ENCODE results near the gene ESYT2.
"Not testable (repeated sequence)": the region's sequence is repeated elsewhere in the genome, so short reads cannot be mapped to it uniquely, and the experiment has no call there.

ESYT2 gene, protein sequence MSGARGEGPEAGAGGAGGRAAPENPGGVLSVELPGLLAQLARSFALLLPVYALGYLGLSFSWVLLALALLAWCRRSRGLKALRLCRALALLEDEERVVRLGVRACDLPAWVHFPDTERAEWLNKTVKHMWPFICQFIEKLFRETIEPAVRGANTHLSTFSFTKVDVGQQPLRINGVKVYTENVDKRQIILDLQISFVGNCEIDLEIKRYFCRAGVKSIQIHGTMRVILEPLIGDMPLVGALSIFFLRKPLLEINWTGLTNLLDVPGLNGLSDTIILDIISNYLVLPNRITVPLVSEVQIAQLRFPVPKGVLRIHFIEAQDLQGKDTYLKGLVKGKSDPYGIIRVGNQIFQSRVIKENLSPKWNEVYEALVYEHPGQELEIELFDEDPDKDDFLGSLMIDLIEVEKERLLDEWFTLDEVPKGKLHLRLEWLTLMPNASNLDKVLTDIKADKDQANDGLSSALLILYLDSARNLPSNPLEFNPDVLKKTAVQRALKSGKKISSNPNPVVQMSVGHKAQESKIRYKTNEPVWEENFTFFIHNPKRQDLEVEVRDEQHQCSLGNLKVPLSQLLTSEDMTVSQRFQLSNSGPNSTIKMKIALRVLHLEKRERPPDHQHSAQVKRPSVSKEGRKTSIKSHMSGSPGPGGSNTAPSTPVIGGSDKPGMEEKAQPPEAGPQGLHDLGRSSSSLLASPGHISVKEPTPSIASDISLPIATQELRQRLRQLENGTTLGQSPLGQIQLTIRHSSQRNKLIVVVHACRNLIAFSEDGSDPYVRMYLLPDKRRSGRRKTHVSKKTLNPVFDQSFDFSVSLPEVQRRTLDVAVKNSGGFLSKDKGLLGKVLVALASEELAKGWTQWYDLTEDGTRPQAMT

DNA sequence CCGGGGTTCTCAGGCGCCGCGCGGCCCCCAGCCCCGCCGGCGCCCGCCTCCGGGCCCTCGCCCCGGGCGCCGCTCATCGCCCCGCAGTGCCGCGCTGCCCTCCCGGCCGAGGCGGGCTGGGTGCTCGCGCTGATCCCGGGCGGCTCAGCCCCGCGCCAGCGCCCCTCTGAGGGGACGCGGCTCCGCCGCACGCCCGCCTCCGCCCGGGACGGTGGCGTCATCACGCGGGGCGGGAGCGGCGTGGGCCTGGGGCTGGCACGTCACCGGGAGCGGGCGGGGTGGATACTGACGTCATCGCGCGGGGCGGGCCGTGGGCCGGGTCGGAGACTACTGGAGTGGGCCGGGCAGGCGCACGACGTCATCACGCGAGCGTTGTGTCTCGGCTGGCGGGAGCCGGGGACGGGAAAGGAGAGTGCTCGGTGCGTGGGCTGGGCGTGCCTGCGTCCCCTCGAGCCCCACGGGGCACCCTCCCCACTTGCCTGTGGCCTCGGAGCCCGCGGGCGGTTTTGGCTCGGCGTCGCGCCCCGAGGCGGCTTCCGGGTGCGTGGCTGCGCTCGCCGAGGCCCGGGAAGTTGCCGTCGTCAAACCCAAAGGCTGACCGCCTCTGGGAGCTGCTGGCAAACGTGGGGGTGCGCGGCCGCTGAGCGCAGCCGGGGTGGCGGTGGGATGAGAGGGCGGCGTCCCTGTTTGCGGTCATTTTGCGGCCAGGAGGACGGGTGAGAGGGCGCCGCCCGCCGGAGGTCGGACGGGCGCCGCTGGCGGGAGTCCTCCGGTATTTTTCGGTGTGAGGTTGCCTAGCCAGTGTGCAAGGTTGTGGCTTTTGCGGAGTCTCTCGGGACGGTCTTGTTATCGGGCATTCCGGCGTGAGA is at the start of gene ESYT2:
ESYT2 (minus strand) TSS at position 168 of the 869 bp plus-strand sequence; CDS start at position 77, 91 bp downstream.
- peak; percentile 100 for DNase-seq (ENCODE audit: low read depth)

DNA sequence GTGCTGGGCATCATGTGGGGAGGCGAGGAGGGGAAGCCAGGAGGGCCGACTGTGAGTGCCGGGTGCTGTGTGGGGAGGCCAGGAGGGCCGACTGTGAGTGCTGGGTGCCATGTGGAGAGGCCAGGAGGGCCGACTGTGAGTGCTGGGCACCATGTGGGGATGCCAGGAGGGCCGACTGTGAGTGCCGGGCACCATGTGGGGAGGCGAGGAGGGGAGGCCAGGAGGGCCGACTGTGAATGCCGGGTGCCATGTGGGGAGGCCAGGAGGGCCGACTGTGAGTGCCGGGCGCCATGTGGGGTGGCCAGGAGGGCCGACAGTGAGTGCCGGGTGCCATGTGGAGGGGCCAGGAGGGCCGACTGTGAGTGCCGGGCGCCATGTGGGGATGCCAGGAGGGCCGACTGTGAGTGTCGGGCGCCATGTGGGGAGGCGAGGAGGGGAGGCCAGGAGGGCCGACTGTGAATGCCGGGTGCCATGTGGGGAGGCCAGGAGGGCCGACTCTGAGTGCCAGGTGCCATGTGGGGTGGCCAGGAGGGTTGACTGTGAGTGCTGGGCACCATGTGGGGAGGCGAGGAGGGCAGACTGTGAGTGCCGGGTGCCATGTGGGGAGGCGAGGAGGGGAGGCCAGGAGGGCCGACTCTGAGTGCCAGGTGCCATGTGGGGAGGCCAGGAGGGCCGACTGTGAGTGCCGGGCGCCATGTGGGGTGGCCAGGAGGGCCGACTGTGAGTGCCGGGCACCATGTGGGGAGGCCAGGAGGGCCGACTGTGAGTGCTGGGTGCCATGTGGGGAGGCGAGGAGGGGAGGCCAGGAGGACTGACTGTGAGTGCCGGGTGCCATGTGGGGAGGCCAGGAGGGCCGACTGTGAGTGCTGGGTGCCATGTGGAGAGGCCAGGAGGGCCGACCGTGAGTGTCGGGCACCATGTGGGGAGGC is 49.1 kb upstream of the ESYT2 start:
- not testable (repeated sequence) for DNase-seq (ENCODE audit: low read depth)

DNA sequence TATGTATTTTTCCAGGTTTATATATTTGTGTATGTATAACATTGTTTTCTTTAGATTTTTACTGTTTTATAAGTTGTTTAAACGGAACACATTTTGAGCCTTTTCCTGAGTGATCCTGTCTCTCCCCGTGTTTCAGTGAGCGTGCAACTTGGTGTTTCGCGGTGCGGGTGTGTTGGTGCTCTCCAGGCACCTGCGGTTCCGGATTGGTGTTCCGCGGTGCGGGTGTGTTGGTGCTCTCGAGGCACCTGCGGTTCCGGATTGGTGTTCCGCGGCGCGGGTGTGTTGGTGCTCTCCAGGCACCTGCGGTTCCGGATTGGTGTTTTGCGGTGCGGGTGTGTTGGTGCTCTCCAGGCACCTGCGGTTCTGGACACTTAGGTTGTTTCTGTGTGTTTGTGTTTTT is 47.7 kb upstream of the ESYT2 start:
- DNase-seq (ENCODE audit: low read depth), result no peak

DNA sequence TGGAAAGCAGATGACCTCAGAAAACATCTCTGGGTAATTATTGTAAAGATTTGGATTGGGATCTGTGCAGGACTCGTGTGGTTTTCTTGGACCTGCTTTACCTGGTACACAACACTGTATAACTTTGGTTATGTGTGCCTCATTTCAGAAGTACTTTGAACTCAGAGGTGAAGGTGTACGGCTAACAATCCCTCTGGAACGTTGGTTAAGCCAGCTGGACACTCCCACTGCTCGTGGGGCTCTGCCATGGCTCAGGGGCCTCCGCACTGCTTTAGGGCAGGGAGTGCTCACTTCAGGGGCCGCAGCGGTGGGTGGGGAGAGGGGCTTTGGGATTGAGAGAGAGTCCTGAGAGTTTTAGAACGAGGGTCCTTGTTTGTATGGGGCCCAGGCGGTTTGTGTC is 40.6 kb upstream of the ESYT2 start:
- no peak for DNase-seq (ENCODE audit: low read depth)

DNA sequence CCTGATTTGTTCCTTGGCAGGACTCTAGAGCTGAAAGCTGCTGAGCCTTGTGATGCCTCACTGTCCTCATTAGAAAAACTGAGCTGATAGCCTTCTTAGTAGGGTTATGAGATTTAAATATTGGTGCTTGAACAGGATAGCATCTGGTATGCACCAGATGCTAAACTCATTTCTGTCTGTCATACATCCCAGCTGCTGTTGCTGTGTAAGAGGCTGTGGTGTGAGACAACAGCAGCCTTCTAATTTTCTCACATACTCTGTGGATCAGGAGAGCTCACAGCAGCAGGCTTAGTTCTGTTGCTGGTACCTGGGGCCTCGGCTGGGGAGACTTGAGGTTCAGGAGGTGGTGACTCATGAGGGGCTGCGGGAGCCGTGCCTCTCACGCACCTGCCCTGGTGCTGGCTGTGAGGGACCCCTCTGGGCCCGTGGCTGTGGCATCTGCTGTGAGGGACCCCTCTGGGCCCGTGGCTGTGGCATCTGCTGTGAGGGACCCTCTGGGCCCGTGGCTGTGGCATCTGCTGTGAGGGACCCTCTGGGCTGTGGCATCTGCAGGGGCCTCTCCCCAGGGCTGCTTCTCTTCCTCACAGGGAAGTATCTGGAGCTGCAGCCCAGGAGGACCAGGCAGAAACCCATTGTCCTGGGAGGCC is 39.6 kb upstream of the ESYT2 start:
- no peak for DNase-seq (ENCODE audit: low read depth)

DNA sequence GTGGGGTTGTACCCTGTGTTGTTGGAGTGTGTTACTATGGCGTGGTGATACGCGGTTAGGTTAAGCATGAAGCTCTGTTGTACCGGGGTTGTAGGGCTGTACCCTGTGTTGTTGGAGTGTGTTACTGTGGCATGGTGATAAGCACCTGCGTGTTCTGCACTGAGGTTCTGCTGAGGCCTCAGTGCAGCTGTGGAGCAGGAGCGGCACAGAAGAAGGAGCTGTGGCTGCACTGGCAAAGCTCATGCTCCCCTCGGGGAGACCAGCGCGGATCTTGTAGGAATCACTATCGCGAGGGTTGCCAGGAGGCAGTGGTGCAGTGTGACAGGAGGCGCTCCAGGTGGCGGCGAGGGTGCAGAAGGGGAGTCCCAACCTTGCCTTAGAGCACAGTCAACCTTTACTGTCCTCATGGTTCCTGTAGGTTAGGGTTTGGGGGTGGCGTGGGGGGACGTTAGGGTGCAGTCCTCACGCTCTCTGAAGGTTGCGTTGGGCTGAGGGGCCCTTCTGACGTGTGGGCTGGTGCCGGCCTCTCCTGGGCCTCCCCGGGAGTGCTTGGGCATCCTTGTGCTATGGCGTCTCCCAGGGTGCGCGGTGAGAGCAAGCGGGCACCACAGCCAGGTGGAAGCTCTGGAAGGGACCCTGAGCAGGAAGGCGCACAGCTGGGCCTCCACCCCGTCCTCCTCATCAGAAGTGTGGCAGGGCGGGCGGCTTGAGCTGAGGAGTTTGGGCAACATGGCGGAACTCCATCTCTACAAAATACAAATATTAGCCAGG is 38.1 kb upstream of the ESYT2 start:
- no peak for DNase-seq (ENCODE audit: low read depth)

DNA sequence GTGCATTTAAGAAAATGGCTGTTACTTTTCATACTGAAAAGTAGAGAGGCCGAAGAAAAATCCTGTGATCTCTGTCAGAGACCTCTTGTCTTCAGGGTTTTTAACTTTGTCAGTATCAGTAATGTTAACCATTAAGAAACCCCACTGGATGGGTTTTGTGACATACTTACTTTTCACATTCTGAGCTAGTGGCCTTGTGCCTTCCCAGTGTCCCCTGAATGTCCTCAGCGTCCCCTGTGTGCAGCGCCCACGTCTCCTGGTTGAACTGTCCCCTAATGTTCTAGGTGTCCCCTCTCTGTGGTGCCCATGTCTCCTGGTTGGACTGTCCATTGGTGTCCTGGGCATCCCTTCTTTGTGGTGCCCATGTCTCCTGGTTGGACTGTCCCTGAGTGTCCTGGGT is 36.7 kb upstream of the ESYT2 start:
- DNase-seq (ENCODE audit: low read depth), result no peak

DNA sequence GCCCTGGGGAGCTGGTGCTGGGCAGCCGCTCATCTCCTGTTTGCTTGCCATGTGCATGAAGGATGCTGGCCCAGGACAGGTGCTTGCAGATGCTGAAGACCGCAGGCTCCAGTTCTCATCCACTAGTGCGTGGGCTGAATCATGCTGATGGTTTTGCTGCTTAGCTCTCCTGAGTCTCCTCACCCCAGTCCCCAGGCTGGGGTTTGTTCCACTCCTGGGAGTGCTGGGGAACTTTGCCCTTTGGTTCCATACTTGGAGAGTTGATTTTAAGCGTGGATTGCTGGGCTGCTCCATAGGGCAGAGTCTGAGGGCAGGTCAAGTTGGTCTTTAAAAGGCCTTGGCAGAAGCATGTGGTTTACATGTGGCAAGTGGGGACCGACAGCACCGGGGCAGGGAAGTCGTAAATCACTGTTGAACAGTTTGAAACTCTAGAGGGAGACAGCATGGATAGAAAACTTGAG is 36.2 kb upstream of the ESYT2 start:
- no peak for DNase-seq (ENCODE audit: low read depth)

DNA sequence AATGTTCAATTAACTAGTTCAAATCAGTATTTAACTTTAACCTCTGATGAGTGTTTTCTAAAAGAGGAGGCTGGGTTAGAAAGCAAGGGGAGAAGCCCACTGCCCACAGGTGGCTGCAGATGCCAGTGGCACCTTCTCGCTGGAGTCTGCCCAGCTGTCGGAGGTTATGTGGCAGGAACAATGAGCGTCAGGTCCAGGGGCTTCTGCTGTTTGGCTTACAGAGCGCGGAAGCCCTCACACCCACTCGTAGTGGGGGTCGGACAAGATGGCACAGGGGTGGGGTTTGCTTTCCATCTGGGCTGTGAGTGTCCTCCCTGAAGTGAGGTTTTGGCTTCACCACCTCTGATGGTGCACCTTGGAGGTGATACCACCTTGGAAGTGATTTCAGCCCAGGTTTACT is 35.5 kb upstream of the ESYT2 start:
- no peak for DNase-seq (ENCODE audit: low read depth)

DNA sequence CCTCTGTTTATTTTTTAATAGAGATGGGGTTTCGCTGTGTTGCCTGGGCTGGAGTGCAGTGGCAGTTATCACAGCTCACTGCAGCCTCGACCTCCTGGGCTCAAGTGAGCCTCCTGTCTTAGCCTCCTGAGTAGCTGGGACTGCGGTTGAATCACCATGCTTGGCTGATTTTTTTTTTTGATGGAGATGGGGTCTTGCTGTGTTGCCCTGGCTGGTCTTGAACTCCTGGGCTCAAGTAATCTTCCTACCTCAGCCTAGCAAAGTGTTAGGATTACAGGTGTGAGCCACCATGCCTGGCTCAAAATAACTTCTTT is 35.2 kb upstream of the ESYT2 start:
- DNase-seq (ENCODE audit: low read depth), result no peak

DNA sequence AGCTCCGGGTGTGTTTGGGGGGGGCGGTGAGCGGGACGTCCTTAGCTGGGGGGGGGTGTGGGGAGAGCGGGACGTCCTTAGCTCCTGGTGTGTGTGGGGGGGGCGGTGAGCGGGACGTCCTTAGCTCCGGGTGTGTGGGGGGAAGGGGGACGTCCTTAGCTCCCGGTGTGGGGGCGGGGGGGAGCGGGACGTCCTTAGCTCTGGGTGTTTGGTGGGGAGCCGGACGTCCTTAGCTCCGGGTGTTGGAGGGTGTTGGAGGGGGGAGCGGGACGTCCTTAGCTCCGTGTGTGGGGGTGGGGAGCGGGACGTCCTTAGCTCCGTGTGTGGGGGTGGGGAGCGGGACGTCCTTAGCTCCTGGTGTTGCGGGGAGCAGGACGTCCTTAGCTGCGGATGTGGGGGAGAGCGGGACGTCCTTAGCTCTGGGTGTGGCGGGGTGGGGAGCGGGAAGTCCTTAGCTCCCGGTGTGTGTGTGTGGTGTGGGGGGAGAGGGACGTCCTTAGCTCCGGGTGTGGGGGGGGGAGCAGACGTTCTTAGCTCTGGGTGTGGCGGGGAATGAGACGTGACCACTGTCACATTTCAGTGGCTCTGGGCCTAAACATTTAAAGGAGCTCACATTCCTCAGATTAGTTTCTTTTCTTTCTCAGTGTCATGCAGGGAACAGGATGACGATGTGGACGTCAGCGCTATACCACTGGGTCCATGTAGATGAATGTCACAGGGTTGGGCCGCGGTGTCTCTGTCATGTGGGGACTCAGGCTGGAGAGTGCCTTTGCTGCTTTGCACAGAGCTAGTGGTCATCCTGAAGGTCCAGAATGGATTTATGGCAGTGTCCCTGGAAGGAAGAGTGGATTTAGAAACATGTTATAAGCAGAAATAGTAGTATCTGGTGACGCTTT is 34.5 kb upstream of the ESYT2 start:
- no peak for DNase-seq (ENCODE audit: low read depth)

DNA sequence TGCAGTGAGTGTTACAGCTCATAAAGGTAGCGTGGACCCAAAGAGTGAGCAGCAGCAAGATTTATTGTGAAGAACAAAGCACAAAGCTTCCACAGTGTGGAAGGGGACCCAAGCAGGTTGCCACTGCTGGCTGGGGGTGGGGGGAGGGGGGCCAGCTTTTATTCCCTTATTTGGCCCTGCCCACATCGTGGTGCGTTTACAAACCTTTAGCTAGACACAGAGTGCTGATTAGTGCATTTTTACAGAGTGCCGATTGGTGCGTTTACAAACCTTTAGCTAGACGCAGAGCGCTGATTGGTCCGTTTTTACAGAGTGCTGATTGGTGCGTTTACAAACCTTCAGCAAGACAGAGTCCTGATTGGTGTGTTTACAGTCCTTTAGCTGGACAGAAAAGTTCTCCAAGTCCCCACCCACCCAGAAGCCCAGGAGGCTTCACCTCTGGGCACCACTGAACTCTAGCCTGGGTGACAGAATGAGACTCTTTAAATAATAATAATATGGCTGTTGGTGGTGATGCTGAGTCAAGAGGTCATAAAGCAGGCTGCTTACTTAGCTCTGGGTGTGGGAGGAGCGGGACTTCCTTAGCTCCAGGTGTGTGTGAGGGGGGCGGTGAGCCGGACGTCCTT is 33.8 kb upstream of the ESYT2 start:
- not testable (repeated sequence) for DNase-seq (ENCODE audit: low read depth)

DNA sequence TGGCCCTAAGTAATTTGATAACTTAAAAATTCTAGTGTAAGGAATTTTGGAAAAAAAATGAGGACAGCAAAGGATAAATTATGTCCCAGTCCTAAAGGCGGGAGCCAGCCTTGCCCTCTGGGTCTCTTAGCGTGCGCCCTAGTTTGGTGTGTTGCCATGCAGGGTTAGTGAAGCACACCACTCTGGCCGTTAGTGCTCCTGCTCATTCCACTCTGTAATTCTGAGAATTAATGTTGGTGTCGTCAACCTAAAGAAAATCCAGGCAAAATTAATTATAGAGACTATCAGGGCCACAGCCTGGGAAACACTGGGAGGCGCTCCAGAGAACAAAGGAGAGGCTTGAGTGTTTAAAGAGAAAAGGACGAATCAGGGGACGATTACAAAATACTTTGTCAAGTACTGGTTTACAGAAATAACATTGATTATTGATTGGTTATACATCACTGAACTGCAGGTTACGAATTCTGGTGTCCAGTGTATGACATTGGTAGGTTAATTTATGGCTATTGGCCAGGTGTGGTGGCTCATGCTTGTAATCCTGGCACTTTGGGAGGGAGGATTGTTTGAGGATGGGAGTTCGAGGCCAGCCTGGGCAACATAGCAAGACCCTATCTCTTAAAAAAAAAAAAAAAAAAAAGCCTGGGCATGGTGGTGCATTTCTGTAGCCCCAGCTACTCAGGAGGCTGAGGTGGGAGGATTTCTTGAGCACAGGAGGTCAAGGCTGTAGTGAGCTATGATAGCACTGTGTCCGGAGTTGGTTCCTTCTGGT is 32.8 kb upstream of the ESYT2 start:
- DNase-seq (ENCODE audit: low read depth), result no peak

DNA sequence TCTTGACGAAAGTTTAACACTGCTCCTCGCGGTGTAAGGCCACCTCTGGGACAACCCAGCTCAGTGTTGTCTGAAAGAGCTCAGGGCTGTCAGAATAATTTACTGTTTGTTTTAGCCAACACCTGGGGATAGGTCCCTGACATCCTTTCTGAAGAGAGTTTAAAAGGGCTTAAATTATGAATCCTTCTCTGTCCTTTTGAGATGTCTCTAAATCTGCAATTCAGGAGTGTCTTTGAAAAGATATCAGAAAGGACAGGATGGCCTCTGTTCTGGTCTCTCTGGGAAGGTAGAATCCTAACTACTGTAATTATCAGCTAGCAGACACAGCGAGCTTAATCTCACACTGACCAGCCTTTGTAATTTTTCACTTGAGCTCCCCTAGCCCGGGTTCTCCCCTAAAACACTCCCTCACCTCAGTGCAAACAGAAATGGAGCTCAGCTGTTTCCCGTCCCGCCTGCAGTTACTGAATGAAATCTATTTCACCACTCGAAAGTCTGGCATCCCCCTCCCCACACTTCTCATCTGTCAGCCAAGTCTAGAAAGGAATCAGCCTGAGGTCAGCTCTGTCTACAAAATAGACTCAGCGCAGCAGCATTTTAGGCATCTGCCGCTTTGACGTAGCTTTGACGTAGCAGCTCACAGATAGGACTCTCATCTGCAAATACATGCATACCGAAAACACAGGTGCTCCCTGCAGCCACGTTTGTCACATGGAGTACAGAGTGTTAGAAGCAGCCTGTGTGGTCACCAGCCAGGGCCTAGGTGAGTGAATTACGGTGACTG is 31.9 kb upstream of the ESYT2 start:
- no peak for DNase-seq (ENCODE audit: low read depth)

DNA sequence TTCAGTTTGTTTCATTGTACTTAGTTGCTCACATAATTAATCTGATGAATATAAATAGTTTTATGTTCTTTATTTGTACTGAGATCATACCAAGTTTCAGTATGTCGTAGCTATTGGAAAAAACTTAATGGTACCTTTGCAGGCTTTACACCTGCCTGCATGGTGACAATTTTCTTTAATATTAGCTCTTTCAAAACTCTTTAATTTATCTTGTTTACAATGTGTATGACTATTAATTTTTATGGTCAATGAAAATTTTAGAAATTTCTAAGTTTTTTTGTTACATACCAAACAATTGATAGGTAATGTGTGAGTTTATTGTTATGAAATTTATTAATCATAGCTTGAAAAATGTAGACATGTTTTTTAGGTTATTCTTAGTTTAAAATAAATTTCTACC is 31.1 kb upstream of the ESYT2 start:
- no peak for DNase-seq (ENCODE audit: low read depth)

DNA sequence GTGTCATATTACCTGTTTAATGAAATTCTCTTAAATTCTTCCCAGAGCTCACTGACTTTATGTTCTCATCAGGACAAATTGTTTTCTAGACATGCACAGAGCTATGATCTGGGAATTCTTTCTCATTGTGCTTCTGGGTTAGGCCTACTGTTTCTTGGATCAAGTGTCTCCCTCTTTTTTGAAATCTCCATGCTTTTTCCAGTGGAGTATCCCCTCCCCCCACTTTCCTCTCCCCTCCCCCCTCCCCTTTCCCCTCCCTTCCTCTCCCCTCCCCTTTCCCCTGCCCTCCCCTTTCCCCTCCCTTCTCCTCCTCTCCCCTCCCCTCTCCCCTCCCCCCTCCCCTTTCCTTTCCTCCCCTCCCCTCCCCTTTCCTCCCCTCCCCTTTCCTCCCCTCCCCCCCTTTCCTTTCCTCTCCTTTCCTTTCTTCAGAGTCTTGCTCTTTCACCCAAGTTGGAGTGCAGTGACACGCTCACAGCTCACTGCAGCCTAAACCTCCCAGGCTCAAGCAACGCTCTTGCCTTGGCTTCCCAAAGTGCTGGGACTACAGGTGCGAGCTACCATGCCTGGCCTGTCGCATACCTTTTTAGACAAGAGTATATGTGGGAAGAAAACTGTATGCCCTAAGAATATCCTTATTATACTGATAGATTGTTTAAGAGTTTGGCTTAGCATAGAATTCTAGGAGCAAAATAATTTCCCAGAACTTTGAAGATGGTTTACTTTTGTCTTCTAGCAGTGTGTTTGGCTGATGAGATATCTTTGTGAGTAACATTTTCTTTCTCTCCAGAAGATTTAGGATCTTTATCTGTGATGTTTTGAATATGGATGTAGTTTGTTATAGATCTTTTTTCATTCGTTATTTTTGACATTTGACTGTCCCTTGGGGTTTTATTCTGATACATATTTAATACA is 29.5 kb upstream of the ESYT2 start:
- DNase-seq (ENCODE audit: low read depth), result no peak

All from stimulated activated CD8-positive, alpha-beta memory T cell treated with anti-CD3 and anti-CD28 coated beads, Interleukin-12 subunit alpha, Interleukin-12 subunit beta, amount 100 ng/mL, for 4 hours (primary cell).